A549 (cell line): ENCODE data around the gene TPM4. TPM values are rescaled to one million over a fixed set of nuclear protein-coding genes. Genes with fewer than 3 reads are reported as not detected.

Experiments used
- ATAC-seq, 2 experiments: fragments of 200-7000 bp in 1 of 2; fragments of >200 bp in 1 of 2; cut with Nextera tagmentation in 1 of 2; cut with Tn5 transposase in 1 of 2; 3 replicates each; pipeline versions ENCODE4 v1.8.0 to v1.9.1; 2018 to 2020; ENCODE audit warnings: mild to moderate bottlenecking in 1 of 2, moderate library complexity in 1 of 2
- CTCF ChIA-PET: fragments of 300-600 bp; sonication (Branson Sonifier 250); formaldehyde crosslinking; extraction: SDS; loops from one replicate; lab custom pipeline; 2021; ENCODE audit warnings: antibody characterized with exemption, inconsistent platforms; lab: Yijun Ruan, JAX
- POLR2A ChIA-PET: fragments of 350-600 bp; formaldehyde crosslinking; extraction: SDS; loops from one replicate; lab custom pipeline; 2021; ENCODE audit warnings: antibody characterized with exemption, inconsistent platforms; lab: Yijun Ruan, JAX
- DNase-seq, 2 experiments: peaks; one replicate each; pipeline versions ENCODE4 v3.0.0 to v3.0.0-alpha.2; 2011 to 2016; ENCODE audit warnings: low read depth in 1 of 2, low spot score in 1 of 2
- FAIRE-seq: peaks from 2 replicates; lab custom pipeline; 2011; peaks lifted over from hg19 to GRCh38; lab: Jason Lieb, UNC
- H3K27ac ChIP-seq, 2 experiments: fragments of >200 bp; sonication (Bioruptor Twin); formaldehyde crosslinking; 3 replicates each; pipeline ENCODE4 v1.5.1; 2016 to 2017
- H3K4me1 ChIP-seq: fragments of >200 bp; sonication (Bioruptor Twin); formaldehyde crosslinking; 3 replicates; pipeline ENCODE4 v1.6.1; 2016
- H3K4me2 ChIP-seq: fragments of >200 bp; sonication (Bioruptor Twin); formaldehyde crosslinking; 3 replicates; pipeline ENCODE4 v1.6.1; 2016
- H3K4me3 ChIP-seq: fragments of >200 bp; sonication (Bioruptor Twin); formaldehyde crosslinking; 3 replicates; pipeline ENCODE4 v1.5.1; 2016
- H3K9me3 ChIP-seq: fragments of >200 bp; sonication (Bioruptor Twin); formaldehyde crosslinking; 3 replicates; pipeline ENCODE4 v1.6.1; 2016
- BHLHE40 ChIP-seq: IDR thresholded peaks from 2 replicates; pipeline ENCODE4 v1.6.1; 2012; ENCODE audit warnings: low read depth, low read length, inconsistent platforms
- CBX2 ChIP-seq: fragments of 200-600 bp; sonication (generic); IDR thresholded peaks from 2 replicates; pipeline ENCODE4 v1.6.1; 2016; ENCODE audit warnings: low read depth, mild to moderate bottlenecking, borderline replicate concordance
- CBX8 ChIP-seq: fragments of 200-600 bp; sonication (generic); IDR thresholded peaks from 2 replicates; pipeline ENCODE4 v1.6.1; 2016
- CHD4 ChIP-seq: fragments of 200-600 bp; sonication (generic); IDR thresholded peaks from 2 replicates; pipeline ENCODE4 v1.6.1; 2016; ENCODE audit warnings: antibody characterized with exemption, mild to moderate bottlenecking, borderline replicate concordance
- EHF ChIP-seq: fragments of 250-450 bp; sonication (Bioruptor Pico); IDR thresholded peaks from 2 replicates; pipeline ENCODE4 v1.5.0; 2020; ENCODE audit warnings: mild to moderate bottlenecking
- EHMT2 ChIP-seq: fragments of 200-600 bp; sonication (generic); IDR thresholded peaks from 2 replicates; pipeline ENCODE4 v1.6.1; 2016; ENCODE audit warnings: antibody characterized with exemption, low read depth, mild to moderate bottlenecking, moderate library complexity
- ESRRA ChIP-seq: fragments of 150-350 bp; IDR thresholded peaks from 2 replicates; pipeline ENCODE4 v1.6.1; 2014; ENCODE audit warnings: mild to moderate bottlenecking, low read length, borderline replicate concordance
- FOSL2 ChIP-seq, 2 experiments: fragments of 450-650 bp in 1 of 2; fragments of >200 bp in 1 of 2; sonication (Bioruptor Twin) in 1 of 2; formaldehyde crosslinking; IDR thresholded peaks; 2 replicates each; pipeline versions ENCODE4 v1.5.0 to v1.6.1; 2016 to 2020; ENCODE audit warnings: mild to moderate bottlenecking in 1 of 2, moderate library complexity in 1 of 2
- HOXA7 ChIP-seq: fragments of 250-450 bp; sonication (Bioruptor Pico); IDR thresholded peaks from 2 replicates; pipeline ENCODE4 v1.5.0; 2020; ENCODE audit warnings: mild to moderate bottlenecking, moderate library complexity
- HOXB13 ChIP-seq: fragments of 250-450 bp; sonication (Bioruptor Pico); IDR thresholded peaks from 2 replicates; pipeline ENCODE4 v1.5.0; 2020; ENCODE audit warnings: low read depth, mild to moderate bottlenecking, moderate library complexity
- KDM1A ChIP-seq: fragments of 200-600 bp; sonication (generic); IDR thresholded peaks from 2 replicates; pipeline ENCODE4 v1.6.1; 2016; ENCODE audit warnings: low read depth, mild to moderate bottlenecking
- MAFK ChIP-seq: fragments of 450-650 bp; IDR thresholded peaks from 2 replicates; pipeline ENCODE4 v1.6.1; 2014; ENCODE audit not compliant: partially characterized antibody
- MAZ ChIP-seq: fragments of 150-350 bp; IDR thresholded peaks from 2 replicates; pipeline ENCODE4 v1.6.1; 2014; ENCODE audit warnings: antibody characterized with exemption, low read depth, low read length, borderline replicate concordance
- NFE2L2 ChIP-seq: fragments of 150-350 bp; conservative IDR thresholded peaks from 2 replicates; pipeline ENCODE4 v1.6.1; 2014; ENCODE audit warnings: low read length
- RARB ChIP-seq: fragments of 250-450 bp; sonication (Bioruptor Pico); IDR thresholded peaks from 2 replicates; pipeline ENCODE4 v1.8.0; 2021; ENCODE audit warnings: mild to moderate bottlenecking, moderate library complexity
- SREBF2 ChIP-seq: fragments of 450-650 bp; IDR thresholded peaks from 2 replicates; pipeline ENCODE4 v1.6.1; 2014; ENCODE audit warnings: mild to moderate bottlenecking, moderate library complexity
- TFCP2L1 ChIP-seq: fragments of 250-450 bp; sonication (Bioruptor Pico); IDR thresholded peaks from 2 replicates; pipeline ENCODE4 v1.5.0; 2021; ENCODE audit warnings: mild to moderate bottlenecking
- TP53 ChIP-seq: fragments of 250-450 bp; sonication (Bioruptor Pico); IDR thresholded peaks from 2 replicates; pipeline ENCODE4 v1.5.0; 2021; ENCODE audit warnings: mild to moderate bottlenecking, moderate library complexity
- ZC3H11A ChIP-seq: fragments of 450-650 bp; IDR thresholded peaks from 2 replicates; pipeline ENCODE4 v1.6.1; 2014; ENCODE audit warnings: antibody characterized with exemption, mild to moderate bottlenecking
- ZNF302 ChIP-seq: fragments of 250-450 bp; sonication (Bioruptor Pico); IDR thresholded peaks from 2 replicates; pipeline ENCODE4 v1.9.0; 2021; ENCODE audit warnings: inconsistent platforms, mild to moderate bottlenecking, moderate library complexity
- ZSCAN20 ChIP-seq: fragments of 250-450 bp; sonication (Bioruptor Pico); IDR thresholded peaks from 2 replicates; pipeline ENCODE4 v1.8.0; 2022; ENCODE audit warnings: mild to moderate bottlenecking, moderate library complexity
- WGBS: methylation state at CpG from one replicate; pipeline ENCODE4 v1.1.6; 2017; ENCODE audit errors: missing lambda C conversion rate; 5-methylcytosine and 5-hydroxymethylcytosine counted together
- polyA plus RNA-seq, 4 experiments: library from polyadenylated mRNA; depleted of rRNA in 3 of 4; stranded (reverse); fragments of >200 nt; fragmentation: RNase III in 1 of 4; extraction: RNeasy Plus Mini Kit Qiagen cat#74134 plus additional on column Dnase treatment in 1 of 4; gene quantifications; 2 replicates in 3 of 4; 3 replicates in 1 of 4; pipeline ENCODE4 v1.2.3, GENCODE V29; 2011 to 2017
- TF ChIP-seq, protein P1 (sequence below): fragments of 250-450 bp; sonication (Bioruptor Pico); IDR thresholded peaks from 2 replicates; pipeline ENCODE4 v1.5.0; 2020; ENCODE audit warnings: low read depth, mild to moderate bottlenecking, moderate library complexity
- TF ChIP-seq, protein P2 (sequence below): fragments of >200 bp; sonication (Bioruptor Twin); formaldehyde crosslinking; IDR thresholded peaks from 3 replicates; pipeline ENCODE4 v1.6.1; 2016
- TF ChIP-seq, protein P3 (sequence below): IDR thresholded peaks from 2 replicates; pipeline ENCODE4 v1.6.1; 2012; ENCODE audit warnings: low read depth, borderline replicate concordance
- TF ChIP-seq, protein P4 (sequence below): fragments of 450-650 bp; IDR thresholded peaks from 2 replicates; pipeline ENCODE4 v1.6.1; 2014; ENCODE audit warnings: antibody characterized with exemption
- TF ChIP-seq, protein P5 (sequence below): fragments of >200 bp; sonication (Bioruptor Twin); formaldehyde crosslinking; IDR thresholded peaks from 2 replicates; pipeline ENCODE4 v1.6.1; 2016

TPM4 gene
- polyA plus RNA-seq, 2 of the 4 experiments (the other 2 are of a cell fraction), result 777 to 860 TPM

DNA sequence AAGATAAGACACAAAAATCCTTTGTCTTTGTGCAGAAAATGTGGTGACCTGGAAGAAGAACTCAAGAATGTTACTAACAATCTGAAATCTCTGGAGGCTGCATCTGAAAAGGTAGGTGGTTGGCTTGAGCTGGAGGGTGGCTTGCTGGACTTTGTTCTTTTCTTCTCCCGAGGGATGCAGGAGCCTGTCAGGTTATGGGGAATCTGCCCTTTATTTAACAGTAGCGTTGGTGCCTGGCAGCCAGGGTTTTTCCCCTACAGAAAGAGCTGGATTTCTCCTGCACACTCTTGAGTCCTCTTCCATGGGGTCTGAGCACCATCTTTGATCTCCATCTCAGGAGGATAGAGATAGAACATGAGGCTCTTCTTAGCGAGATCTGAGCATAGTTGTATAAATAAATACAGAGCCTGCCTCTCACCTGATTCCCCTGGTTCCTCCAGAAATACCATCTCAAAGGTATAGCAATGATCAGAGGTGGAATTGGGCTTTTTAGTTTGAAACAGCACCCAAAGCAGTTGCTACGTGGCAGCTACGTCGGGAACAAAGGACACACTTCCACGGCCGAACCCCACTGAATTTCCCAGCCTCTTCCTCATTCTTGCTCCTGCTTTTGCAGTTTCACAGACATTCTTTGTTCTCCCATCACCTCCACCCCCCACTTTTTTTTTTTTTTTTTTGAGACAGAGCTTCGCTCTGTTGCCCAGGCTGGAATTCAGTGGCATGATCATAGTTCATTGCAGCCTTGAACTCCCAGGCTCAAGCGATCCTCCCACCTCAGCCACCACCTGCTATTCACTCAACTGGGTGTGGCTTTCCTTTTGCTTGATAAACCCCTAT is 12.9 kb downstream of the TPM4 start:
- POLR2A ChIA-PET, result interaction anchor here (2.0 kb wide), 1 partner anchor 13 kb away, joined by 6 read pairs; the partner anchor contains the start of gene TPM4

DNA sequence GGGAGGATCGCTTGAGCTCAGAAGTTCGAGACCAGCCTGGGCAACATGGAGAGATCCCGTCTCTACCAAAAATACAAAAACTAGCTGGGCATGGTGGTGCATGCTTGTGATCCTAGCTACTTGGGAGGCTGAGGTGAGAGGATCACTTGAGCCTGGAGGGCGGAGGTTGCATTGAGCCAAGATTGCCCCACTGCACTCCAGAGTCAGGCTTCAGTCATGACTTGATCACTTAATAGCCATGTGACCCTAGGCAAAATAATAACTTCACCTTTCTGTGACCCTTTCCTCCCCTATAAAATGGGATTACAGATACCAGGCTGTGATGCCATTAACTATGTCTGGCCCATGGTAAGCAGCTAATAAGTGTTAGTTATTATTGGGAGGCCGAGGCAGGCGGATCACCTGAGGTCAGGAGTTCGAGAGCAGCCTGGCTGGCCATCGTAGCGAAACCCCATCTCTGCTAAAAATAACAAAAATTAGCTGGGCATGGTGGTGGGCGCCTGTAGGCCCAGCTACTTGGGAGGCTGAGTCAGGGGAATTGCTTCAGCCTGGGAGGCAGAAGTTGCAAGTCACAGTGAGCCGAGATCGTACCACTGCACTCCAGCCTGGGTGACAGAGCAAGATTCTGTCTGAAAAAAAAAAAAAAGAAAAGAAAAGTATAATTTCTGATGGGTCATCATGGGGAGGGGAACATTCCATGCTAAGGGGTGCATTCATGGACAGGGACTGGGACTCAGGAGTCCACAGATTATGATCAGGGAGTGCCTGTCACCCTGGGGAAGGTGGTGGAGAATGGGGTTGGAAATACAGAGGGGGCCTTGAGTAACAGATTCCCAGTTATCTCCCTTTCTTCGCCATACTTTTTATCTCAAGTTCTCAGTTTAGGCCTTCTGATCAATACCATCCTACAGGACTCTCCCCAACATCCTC is 15.5 kb downstream of the TPM4 start:
- H3K4me1 ChIP-seq, result peaks cover 98% of the 10 kb centered on the region
- FAIRE-seq, result no peak
- peak in 1 of 2 experiments; percentile 62 for DNase-seq
- H3K4me2 ChIP-seq, result peak overlapping the region; percentile 49; the same call in 2 of the 3 replicates
- CTCF ChIA-PET, result interaction anchor here (0.8 to 1.5 kb wide), 2 partner anchors 8 to 50 kb away, joined by 4 read pairs; no protein-coding TSS in a partner anchor
- POLR2A ChIA-PET, result interaction anchor here (1.1 to 1.5 kb wide), 2 partner anchors 14 to 16 kb away, joined by 3 read pairs; partner anchors contain the start of gene TPM4
- no peak overlapping the region for H3K4me3 ChIP-seq
- TF ChIP-seq ZC3H11A, result no peak
- TF ChIP-seq EHF (CRISPR knock-in tag), result no peak
- TF ChIP-seq, protein P1, sequence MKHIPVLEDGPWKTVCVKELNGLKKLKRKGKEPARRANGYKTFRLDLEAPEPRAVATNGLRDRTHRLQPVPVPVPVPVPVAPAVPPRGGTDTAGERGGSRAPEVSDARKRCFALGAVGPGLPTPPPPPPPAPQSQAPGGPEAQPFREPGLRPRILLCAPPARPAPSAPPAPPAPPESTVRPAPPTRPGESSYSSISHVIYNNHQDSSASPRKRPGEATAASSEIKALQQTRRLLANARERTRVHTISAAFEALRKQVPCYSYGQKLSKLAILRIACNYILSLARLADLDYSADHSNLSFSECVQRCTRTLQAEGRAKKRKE, result 0 out of 2 replicates have a peak, but pooled peaks have one; percentile 9
- TF ChIP-seq, protein P2, sequence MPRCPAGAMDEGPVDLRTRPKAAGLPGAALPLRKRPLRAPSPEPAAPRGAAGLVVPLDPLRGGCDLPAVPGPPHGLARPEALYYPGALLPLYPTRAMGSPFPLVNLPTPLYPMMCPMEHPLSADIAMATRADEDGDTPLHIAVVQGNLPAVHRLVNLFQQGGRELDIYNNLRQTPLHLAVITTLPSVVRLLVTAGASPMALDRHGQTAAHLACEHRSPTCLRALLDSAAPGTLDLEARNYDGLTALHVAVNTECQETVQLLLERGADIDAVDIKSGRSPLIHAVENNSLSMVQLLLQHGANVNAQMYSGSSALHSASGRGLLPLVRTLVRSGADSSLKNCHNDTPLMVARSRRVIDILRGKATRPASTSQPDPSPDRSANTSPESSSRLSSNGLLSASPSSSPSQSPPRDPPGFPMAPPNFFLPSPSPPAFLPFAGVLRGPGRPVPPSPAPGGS, result no peak
- peak; percentile 86 for TF ChIP-seq MAFK
- TF ChIP-seq RARB, result 0 out of 2 replicates have a peak, but pooled peaks have one; percentile 14
- no peak for TF ChIP-seq ZNF302 (CRISPR knock-in tag)
- peak; percentile 27 for TF ChIP-seq NFE2L2
- TF ChIP-seq, protein P3, sequence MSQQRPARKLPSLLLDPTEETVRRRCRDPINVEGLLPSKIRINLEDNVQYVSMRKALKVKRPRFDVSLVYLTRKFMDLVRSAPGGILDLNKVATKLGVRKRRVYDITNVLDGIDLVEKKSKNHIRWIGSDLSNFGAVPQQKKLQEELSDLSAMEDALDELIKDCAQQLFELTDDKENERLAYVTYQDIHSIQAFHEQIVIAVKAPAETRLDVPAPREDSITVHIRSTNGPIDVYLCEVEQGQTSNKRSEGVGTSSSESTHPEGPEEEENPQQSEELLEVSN, result no peak
- TF ChIP-seq, protein P4, sequence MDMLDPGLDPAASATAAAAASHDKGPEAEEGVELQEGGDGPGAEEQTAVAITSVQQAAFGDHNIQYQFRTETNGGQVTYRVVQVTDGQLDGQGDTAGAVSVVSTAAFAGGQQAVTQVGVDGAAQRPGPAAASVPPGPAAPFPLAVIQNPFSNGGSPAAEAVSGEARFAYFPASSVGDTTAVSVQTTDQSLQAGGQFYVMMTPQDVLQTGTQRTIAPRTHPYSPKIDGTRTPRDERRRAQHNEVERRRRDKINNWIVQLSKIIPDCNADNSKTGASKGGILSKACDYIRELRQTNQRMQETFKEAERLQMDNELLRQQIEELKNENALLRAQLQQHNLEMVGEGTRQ, result no peak
- TF ChIP-seq CHD4, result no peak
- TF ChIP-seq ESRRA, result no peak
- TF ChIP-seq TFCP2L1 (CRISPR knock-in tag), result no peak
- TF ChIP-seq KDM1A, result no peak
- WGBS, result 81% methylated on average over 13 of the region's 13 CpGs
- H3K27ac ChIP-seq, result peak overlapping the region; percentile 87 to 89; a peak in 5 of 6 replicates
- H3K9me3 ChIP-seq, result no peaks in the 10 kb centered on the region
- no peak; a peak in 1 of 6 replicates for ATAC-seq

More for the DNA sequence above, 12.9 kb downstream of the TPM4 start:
- CTCF ChIA-PET, result interaction anchor here (1.4 kb wide), 1 partner anchor 22 kb away, joined by 4 read pairs; no protein-coding TSS in a partner anchor
- FAIRE-seq, result no peak
- Histone ChIP-seq H3K27ac (peak overlapping the region; percentile 87 to 89), H3K4me3 (peak overlapping the region; percentile 24; the same call in 1 of the 3 replicates), H3K4me2 (peak overlapping the region; percentile 77), H3K4me1 (peaks cover 100% of the 10 kb centered on the region), H3K9me3 (no peaks in the 10 kb centered on the region)
- no peak for TF ChIP-seq TP53
- TF ChIP-seq HOXB13 (CRISPR knock-in tag), result no peak
- TF ChIP-seq EHF (CRISPR knock-in tag), result no peak
- no peak for TF ChIP-seq FOSL2 (IDR thresholded peaks at IDR 0.05)
- no peak for TF ChIP-seq FOSL2 (CRISPR knock-in tag; IDR thresholded peaks at IDR 0.05)
- TF ChIP-seq CBX2, result no peak
- TF ChIP-seq MAZ, result no peak
- TF ChIP-seq, protein P5, sequence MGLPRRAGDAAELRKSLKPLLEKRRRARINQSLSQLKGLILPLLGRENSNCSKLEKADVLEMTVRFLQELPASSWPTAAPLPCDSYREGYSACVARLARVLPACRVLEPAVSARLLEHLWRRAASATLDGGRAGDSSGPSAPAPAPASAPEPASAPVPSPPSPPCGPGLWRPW, result no peak
- peak; percentile 55; the same call in 1 of the 2 replicates for TF ChIP-seq RARB
- no peak for TF ChIP-seq BHLHE40
- no peak for TF ChIP-seq CBX8
- TF ChIP-seq HOXA7 (CRISPR knock-in tag), result no peak
- TF ChIP-seq, protein P1, result no peak
- TF ChIP-seq SREBF2, result no peak
- 0 out of 2 replicates have a peak, but pooled peaks have one; percentile 38 for TF ChIP-seq ZSCAN20
- TF ChIP-seq ESRRA, result no peak
- no peak for TF ChIP-seq EHMT2
- no peak for TF ChIP-seq ZC3H11A
- ATAC-seq, result peak in 1 of 2 experiments; percentile 1; a peak in 2 of 6 replicates
- WGBS, result 32% methylated on average over 10 of the region's 10 CpGs
- peak in 1 of 2 experiments; percentile 67 for DNase-seq
